Measurements from ENCODE around the gene UBE3B. TPM values are rescaled to one million over a fixed set of nuclear protein-coding genes. Genes with fewer than 3 reads are reported as not detected.

Gene UBE3B
- total RNA-seq, 1 donor from 2014 or later: 36.9 TPM

- ATAC-seq (ENCODE audit: low read depth) (no peak), DNase-seq (no peak)
- no peak for TF ChIP-seq CTCF (IDR thresholded peaks at IDR 0.05)
- no peak overlapping the region for H3K4me3 Mint-ChIP-seq
- ChIA-PET CTCF (no interaction called here), POLR2A (no interaction called here)
- no peaks in the 10 kb centered on the region for H3K4me1 Mint-ChIP-seq
- no peaks in the 10 kb centered on the region for H3K27me3 Mint-ChIP-seq
- H3K36me3 Mint-ChIP-seq (ENCODE audit: low read depth): peaks cover 38% of the 10 kb centered on the region
- H3K9me3 Mint-ChIP-seq: no peaks in the 10 kb centered on the region
- intact Hi-C loops (cut with micrococcal nuclease): no loop called here
- H3K27ac Mint-ChIP-seq: no peak overlapping the region
These were observed 59.7 kb downstream of the UBE3B start for GRCh38 chr12:109537136-109537535.

- no peak for TF ChIP-seq CTCF (IDR thresholded peaks at IDR 0.05)
- Mint-ChIP-seq H3K27ac (no peak overlapping the region), H3K27me3 (no peaks in the 10 kb centered on the region), H3K9me3 (no peaks in the 10 kb centered on the region), H3K4me3 (no peak overlapping the region), H3K4me1 (no peaks in the 10 kb centered on the region), H3K36me3 (ENCODE audit: low read depth) (peaks cover 29% of the 10 kb centered on the region)
- ChIA-PET CTCF (no interaction called here), POLR2A (no interaction called here)
- intact Hi-C loops (cut with micrococcal nuclease): no loop called here
- ATAC-seq (ENCODE audit: low read depth): no peak
- DNase-seq: no peak
These were observed 60.9 kb downstream of the UBE3B start for GRCh38 chr12:109538191-109538863.

DNA sequence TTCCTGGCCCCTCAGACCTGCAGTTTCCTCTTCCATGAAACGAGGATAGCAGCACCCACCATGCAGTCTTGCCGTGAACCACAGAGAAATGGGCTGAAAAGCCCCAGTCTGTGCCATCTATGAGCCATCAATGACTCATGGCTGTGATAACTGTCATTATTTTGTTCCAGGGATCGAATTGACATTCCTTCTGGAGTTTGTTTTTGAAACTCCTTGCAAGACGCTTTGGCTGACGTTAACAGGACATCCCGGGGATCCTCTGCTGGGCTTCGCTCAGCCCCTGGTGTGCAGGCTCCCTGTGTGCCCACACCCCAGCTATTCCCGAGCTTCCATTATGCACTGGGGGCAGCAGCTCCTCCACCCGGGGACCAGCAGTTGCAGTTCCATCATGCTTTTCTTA, 62.1 kb downstream of the UBE3B start:
- Mint-ChIP-seq H3K27ac (no peak overlapping the region), H3K4me1 (no peaks in the 10 kb centered on the region), H3K9me3 (no peaks in the 10 kb centered on the region), H3K27me3 (no peaks in the 10 kb centered on the region), H3K36me3 (ENCODE audit: low read depth) (peaks cover 22% of the 10 kb centered on the region), H3K4me3 (no peak overlapping the region)
- intact Hi-C loops (cut with micrococcal nuclease): no loop called here
- DNase-seq: no peak
- ChIA-PET CTCF (no interaction called here), POLR2A (no interaction called here)
- TF ChIP-seq CTCF (IDR thresholded peaks at IDR 0.05): no peak
- no peak for ATAC-seq (ENCODE audit: low read depth)

DNA sequence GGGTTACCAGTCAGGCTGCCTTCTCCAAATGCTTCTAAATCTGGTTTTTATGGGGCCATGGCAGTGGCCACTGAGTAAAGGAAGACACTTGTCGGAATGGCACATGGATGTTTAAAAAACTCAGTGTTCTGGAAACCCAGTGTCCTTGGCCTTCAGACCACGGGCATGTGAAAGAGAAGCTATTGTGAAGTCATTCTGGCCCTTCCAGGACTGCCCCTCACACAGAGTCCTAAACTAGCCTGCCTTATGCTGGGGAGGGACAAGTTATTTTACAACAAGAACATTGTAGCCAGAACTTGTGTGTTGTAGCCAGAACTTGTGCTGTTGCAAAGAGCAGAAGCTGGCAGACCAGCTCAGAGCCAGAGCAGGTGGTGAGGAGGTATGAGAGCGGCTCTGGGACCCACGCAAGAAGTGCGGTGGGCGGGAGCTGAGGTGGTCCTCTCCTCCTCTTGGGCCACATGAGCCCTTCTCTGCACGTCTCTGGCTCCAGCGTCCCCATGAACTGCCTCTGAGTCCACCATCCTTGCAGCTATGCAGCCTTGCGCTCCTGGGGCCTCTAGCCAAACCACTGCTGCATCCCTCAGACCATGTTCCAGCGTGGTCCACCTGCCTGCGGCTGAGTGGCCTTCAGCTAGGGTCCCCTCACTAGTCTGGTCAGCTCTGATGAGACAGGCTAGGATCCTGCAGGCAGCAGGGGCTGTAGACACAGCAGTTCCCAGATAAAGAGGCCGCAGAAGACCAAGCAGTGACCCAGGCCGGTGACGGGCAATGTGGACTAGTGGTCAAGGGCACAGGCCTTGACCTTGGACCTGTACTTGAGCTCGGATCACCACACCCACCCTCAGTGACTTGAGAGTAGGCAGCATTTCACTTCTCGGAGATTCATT, 63.3 kb downstream of the UBE3B start:
- POLR2A ChIA-PET: interaction anchor here (0.6 kb wide), 1 partner anchor 51 kb away, joined by 3 read pairs; no protein-coding TSS in a partner anchor
- ATAC-seq (ENCODE audit: low read depth): no peak

More for the DNA sequence above, 63.3 kb downstream of the UBE3B start:
- TF ChIP-seq CTCF (IDR thresholded peaks at IDR 0.05): no peak
- Mint-ChIP-seq H3K27me3 (peaks cover 2% of the 10 kb centered on the region), H3K36me3 (ENCODE audit: low read depth) (peaks cover 9% of the 10 kb centered on the region), H3K4me3 (no peak overlapping the region), H3K27ac (no peak overlapping the region), H3K9me3 (no peaks in the 10 kb centered on the region), H3K4me1 (no peaks in the 10 kb centered on the region)
- intact Hi-C loops (cut with micrococcal nuclease): no loop called here
- CTCF ChIA-PET: interaction anchor here (1.6 kb wide), 1 partner anchor 59 kb away, joined by 3 read pairs; no protein-coding TSS in a partner anchor
- no peak for DNase-seq

Data from activated B cell treated with CpG ODN at 0.5 μM for 24 hours (primary cell).